Superior temporal gyrus (tissue), 1 donor: ENCODE data around the gene GABRB1.
A peak's percentile ranks its signal among the peaks of the same experiment; 100 is the strongest.

Source experiments
- DNase-seq: peaks from one replicate; pipeline ENCODE4 v3.0.0-alpha.2; 2016; ENCODE audit errors: extremely low spot score

GABRB1 gene

GRCh38 chr4:47386146-47386545 lies 354.8 kb downstream of the GABRB1 start:
- no peak for DNase-seq

GRCh38 chr4:47386561-47387235 lies 355.3 kb downstream of the GABRB1 start:
- DNase-seq = no peak

GRCh38 chr4:47390428-47391125 lies 359.2 kb downstream of the GABRB1 start:
- no peak for DNase-seq

GRCh38 chr4:47391256-47391655 lies 359.9 kb downstream of the GABRB1 start:
- no peak for DNase-seq

GRCh38 chr4:47406408-47406807 lies 375.0 kb downstream of the GABRB1 start:
- DNase-seq = no peak

- no peak for DNase-seq
Measured at GRCh38 chr4:47410271-47410670, 378.9 kb downstream of the GABRB1 start.

GRCh38 chr4:47413521-47413920 lies 382.2 kb downstream of the GABRB1 start:
- no peak for DNase-seq

GRCh38 chr4:47415719-47416118 lies 384.4 kb downstream of the GABRB1 start:
- no peak for DNase-seq

- DNase-seq = peak; percentile 19
Measured at GRCh38 chr4:47418147-47418546, 386.8 kb downstream of the GABRB1 start.

GRCh38 chr4:47419296-47419695 lies 387.9 kb downstream of the GABRB1 start:
- no peak for DNase-seq

- DNase-seq = no peak
Measured at GRCh38 chr4:47425628-47426027, 394.3 kb downstream of the GABRB1 start.

GRCh38 chr4:47427935-47428334 lies 396.6 kb downstream of the GABRB1 start:
- no peak for DNase-seq

GRCh38 chr4:47432749-47433148 lies 401.4 kb downstream of the GABRB1 start:
- no peak for DNase-seq

- DNase-seq = no peak
Measured at GRCh38 chr4:47434931-47435330, 403.6 kb downstream of the GABRB1 start.

GRCh38 chr4:47442980-47443379 lies 411.6 kb downstream of the GABRB1 start:
- no peak for DNase-seq

GRCh38 chr4:47444031-47444430 lies 412.7 kb downstream of the GABRB1 start:
- no peak for DNase-seq

- no peak for DNase-seq
Measured at GRCh38 chr4:47451657-47452056, 420.3 kb downstream of the GABRB1 start.

- peak; percentile 42 for DNase-seq
Measured at GRCh38 chr4:47462799-47463234, 431.4 kb downstream of the GABRB1 start.

GRCh38 chr4:47463235-47463956 lies 432.0 kb downstream of the GABRB1 start, which contains the start of gene COMMD8:
Gene COMMD8 (minus strand): TSS chr4:47463702. CDS start chr4:47463651, 51 bp downstream.
- peak; percentile 99 for DNase-seq

- DNase-seq = no peak
Measured at GRCh38 chr4:47465004-47465403, 433.6 kb downstream of the GABRB1 start.

- DNase-seq = no peak
Measured at GRCh38 chr4:47466056-47466785, 434.9 kb downstream of the GABRB1 start.
